ENCODE measurements around the gene BCKDHB.
A peak's percentile ranks its signal among the peaks of the same experiment; 100 is the strongest.
"Not testable (repeated sequence)": the region's sequence is repeated elsewhere in the genome, so short reads cannot be mapped to it uniquely, and the experiment has no call there.

Gene BCKDHB

DNA sequence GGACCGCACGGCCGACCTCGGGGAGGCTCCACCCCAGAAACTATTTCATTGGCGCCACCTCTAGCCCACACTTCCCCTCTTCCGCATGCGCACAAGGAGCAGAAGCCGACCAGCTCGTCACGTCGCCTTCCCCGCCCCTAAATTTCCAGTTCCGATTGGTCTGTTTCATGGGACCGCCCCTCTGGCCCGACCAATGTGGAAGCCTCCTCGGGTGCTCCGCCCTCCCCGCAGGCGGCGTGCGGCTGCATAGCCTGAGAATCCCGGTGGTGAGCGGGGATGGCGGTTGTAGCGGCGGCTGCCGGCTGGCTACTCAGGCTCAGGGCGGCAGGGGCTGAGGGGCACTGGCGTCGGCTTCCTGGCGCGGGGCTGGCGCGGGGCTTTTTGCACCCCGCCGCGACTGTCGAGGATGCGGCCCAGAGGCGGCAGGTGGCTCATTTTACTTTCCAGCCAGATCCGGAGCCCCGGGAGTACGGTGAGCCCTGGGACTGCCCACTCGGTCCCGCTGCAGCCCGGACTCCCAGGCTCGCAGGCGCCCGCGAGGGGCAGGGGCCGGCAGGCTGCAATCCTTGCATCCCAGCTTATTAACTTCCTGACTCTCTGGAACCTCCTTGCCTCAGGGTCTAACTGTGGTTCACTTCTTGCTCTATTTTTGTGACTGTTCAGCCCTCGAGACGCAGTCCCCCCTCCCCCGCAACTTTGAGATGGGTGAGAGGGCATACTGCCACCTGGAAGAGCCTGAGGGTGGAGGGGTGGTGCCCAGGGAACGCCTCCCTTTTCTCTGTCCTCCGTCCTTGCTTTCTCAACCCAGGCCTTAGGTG, at the start of gene BCKDHB:
Gene BCKDHB, plus strand, starts transcription at position 254 of the 818 bp plus-strand sequence. Its CDS starts 23 bp downstream, at position 277.
- peak; percentile 98 for DNase-seq (ENCODE audit: low spot score)

- DNase-seq (ENCODE audit: low spot score): no peak
These were observed 45.7 kb upstream of the BCKDHB start for GRCh38 chr6:80060774-80061173.

DNA sequence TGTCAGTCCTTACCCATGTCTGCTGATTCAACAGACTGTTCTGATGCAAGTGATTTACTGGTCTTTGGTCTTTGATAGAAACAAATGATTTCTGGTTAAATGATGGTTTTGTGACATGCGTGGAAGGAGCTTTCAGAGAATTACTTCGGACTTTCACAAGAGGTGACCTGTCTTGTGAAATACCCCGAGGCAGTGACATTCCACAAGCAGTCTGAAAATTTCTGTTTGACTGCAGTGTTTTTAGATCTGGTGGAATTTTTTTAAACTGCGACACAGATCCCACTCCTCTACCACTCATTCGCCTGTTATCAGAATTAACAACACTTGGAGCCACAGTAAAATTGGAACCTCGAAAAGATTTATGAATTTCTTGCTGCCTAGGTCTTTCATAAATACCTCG, 38.3 kb upstream of the BCKDHB start:
- DNase-seq (ENCODE audit: low spot score): not testable (repeated sequence)

DNA sequence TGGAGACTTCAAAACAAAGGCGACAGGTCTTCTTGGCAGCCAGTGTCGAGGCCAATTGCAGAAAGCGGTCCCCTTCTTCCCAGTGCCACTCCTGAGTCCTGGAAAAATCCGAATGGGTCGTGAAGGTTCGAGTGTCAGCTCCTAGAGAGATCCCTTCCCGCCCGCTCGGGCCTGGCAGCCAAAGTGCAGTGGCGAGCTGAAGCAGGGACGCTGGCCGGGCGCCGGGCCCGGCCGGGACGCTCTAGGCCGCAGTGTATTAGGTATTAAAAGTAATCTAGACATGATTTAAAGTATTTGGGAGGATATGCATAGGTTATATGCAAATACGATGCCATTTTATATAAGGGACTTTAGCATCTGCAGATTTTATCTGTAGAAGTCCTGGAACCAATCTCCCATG, 36.0 kb upstream of the BCKDHB start:
- DNase-seq (ENCODE audit: low spot score): not testable (repeated sequence)

- no peak for DNase-seq (ENCODE audit: low spot score)
These were observed 29.4 kb upstream of the BCKDHB start for GRCh38 chr6:80077067-80077466.

GRCh38 chr6:80088637-80089036, 17.8 kb upstream of the BCKDHB start:
- no peak for DNase-seq (ENCODE audit: low spot score)

GRCh38 chr6:80091506-80091905, 15.0 kb upstream of the BCKDHB start:
- no peak for DNase-seq (ENCODE audit: low spot score)

DNA sequence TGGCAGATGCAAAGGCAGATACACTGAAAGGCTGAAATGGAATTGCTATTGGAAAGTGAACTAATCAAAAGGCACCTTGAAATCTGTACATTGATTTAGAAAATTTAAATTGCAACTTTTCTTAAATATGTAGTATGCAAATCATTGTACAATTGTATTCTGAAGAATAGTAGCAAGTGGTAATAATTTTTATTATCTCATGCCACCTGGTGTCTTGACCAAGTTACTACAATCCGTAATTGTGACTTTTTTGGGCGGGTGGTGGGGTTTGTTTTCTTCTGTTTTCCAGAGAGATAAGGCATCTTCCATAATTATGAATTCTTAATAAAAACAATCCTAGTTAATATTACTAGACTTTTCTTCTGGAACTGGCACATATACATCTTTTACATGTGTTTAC, 12.5 kb upstream of the BCKDHB start:
- DNase-seq (ENCODE audit: low spot score): peak; percentile 28

- no peak for DNase-seq (ENCODE audit: low spot score)
These were observed 10.9 kb upstream of the BCKDHB start for GRCh38 chr6:80095600-80095999.

GRCh38 chr6:80098392-80098791, 8.1 kb upstream of the BCKDHB start:
- DNase-seq (ENCODE audit: low spot score): no peak

- no peak for DNase-seq (ENCODE audit: low spot score)
These were observed 2.0 kb upstream of the BCKDHB start for GRCh38 chr6:80104520-80104919.

DNA sequence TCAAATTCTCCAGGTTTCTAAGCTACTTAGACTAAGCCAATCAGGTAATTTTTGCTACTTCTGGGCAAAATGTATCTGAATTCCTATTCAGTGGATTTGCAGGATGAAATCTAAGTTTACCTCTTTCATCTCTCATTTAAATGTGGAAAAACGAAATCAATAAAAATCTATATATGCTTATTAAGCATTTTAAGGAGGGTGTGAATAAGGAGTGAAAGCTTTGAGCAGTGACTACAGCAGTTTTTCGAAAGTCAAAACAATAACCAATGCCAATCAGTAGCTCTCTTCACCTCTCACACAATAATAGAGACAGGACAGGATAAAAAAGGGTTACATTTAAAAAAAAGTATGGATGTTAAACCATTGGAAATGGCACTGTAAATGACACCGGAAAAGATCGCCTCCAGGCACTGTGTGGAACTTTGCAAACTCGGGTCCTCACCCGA, 476 bp upstream of the BCKDHB start:
- no peak for DNase-seq (ENCODE audit: low spot score)

DNA sequence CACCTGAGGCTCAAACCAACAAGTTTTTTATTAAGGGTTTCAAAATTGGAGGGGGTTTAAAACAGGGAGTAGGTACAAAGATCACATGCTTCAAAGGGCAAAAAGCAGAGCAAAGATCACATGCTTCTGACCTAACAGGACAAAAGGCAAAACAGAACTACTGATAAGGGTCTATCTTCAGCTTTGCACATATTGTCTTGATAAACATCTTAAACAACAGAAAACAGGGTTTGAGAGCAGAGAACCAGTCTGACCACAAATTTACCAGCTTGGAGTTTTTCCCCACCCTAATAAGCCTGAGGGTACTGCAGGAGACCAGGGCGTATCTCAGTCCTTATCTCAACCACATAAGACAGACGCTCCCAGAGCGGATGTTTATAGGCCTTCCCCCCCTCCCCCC, 16.1 kb downstream of the BCKDHB start:
- DNase-seq (ENCODE audit: low spot score): not testable (repeated sequence)

GRCh38 chr6:80126657-80127345, 20.3 kb downstream of the BCKDHB start:
- DNase-seq (ENCODE audit: low spot score): no peak

DNA sequence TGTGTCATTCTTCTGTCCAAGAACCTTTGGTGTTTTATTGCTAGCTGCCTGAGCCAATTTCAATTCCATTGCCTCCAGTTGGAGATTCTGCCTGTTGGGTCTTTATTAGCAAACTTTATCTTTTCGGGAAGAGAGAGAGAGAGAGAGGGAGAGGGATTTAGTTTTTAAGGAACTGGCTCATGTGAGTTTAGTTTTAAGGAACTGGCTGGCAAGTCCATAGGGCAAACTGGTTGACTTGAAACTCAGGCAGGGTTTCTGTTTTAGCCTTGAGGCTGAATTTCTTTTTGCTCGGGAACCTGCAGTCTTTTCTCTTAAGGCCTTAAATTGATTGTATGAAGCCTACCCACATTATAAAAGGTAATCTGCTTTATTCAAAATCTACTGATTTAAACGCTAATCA, 23.0 kb downstream of the BCKDHB start:
- no peak for DNase-seq (ENCODE audit: low spot score)

DNA sequence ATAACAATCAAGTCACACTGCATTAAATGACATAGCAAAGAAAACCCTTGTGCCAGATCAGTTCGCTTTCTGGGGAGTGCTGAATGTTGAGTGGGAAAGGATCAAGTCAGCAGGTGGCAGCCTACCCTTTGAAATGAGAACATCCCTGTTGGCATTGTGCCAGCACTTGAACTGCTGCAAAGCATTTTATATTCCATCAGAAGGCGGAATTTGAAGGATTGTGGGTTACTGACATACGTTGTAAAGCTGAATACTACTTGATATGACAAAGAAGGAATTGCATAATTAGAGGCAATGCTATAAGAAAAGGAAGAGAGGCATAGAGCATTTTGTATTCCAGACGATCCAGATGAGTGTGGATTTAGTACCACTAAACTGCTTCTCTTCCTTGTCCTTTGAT, 26.5 kb downstream of the BCKDHB start:
- DNase-seq (ENCODE audit: low spot score): peak; percentile 62

- DNase-seq (ENCODE audit: low spot score): no peak
These were observed 27.6 kb downstream of the BCKDHB start for GRCh38 chr6:80134065-80134464.

GRCh38 chr6:80142586-80142985, 36.1 kb downstream of the BCKDHB start:
- no peak for DNase-seq (ENCODE audit: low spot score)

- DNase-seq (ENCODE audit: low spot score): peak; percentile 7
These were observed 37.0 kb downstream of the BCKDHB start for GRCh38 chr6:80143419-80143937.

DNA sequence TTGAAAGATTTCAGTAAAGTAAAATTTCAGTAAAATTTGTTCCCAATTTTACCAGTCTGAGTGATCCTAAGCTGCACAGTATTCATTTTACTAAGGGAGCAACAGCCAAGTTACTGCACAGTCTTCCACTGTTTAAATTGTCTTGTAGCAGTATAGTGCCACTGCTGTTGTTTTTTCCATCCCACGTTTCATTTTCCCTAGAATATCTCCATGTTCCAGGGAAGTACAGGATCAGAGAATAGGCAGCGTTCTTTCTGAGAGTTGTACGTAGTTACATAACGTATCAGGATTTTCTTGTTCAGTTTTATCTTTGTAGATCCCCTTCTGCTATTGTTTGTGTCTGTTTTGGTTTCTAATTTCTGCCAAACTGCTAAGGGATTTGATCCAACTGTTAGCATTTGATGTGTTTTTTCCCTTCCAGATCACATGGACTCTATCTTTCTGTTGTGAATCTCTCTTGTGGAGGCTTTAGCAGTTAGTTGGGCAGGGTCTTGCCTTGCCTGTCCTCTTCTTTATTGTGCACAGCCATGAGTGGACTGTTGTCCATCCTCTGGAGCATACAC, 38.4 kb downstream of the BCKDHB start:
- no peak for DNase-seq (ENCODE audit: low spot score)

DNA sequence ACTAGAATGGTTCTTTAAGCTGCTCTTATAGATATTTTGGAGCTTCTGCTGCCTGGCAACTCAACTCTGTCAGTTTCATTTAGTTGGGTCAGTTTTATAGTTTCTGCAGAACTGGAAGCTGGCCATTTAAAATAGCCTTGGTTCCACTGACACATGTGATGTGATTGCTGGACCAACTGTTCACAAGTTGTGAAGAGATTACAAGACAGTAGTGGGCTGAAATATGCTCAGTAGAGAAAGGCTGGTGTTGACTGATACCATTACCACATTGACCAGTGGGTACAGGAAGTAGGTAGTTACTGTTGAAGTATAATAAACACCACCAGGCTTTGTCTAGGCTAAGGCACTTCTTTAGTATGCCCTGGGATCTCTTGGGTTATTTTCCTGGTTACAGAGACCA, 39.0 kb downstream of the BCKDHB start:
- DNase-seq (ENCODE audit: low spot score): no peak

DNA sequence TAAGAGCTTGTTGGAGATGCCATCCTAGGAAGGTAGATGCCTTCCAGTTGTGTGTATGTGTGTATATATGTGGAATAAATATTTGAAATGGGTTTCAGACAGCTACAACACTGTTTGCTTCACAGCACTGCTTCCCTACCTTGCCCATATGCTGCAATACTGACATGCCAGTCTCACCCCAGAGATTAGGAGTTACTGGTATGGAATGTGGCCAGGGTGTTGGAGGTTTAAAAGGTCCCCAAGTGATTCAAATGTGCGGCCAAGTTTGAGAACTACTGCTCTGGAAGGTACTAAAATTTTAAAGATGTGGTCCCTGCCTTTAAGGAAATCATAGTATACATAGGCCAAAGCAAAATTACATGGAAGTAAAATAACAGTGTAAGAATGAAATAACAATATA, 39.5 kb downstream of the BCKDHB start:
- no peak for DNase-seq (ENCODE audit: low spot score)

DNA sequence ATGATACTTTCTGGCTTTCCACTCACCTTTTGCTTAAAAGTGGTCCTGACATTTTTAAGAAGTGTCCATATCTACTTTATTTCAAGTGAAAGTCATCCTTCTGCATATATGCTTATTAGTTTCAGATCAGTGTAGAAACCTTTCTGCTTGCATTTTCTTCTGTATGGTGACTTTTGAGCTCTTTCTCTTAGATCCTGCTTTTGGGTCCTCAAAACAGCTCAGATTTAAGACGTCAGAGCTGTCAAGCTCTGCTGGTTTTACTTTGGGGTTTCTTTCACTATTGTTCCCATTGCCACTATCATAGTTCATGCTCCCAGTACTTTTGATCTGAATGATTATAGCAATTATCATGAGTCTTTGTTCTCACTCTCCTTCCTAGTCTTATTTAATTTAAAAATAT, 41.7 kb downstream of the BCKDHB start:
- no peak for DNase-seq (ENCODE audit: low spot score)
